HepG2 (cell line): ENCODE measurements around the gene TACC2. TPM values are rescaled to one million over a fixed set of nuclear protein-coding genes. Genes with fewer than 3 reads are reported as not detected.

Source experiments
- ATAC-seq: fragments of 200-7000 bp; cut with Tn5 transposase; 3 replicates; pipeline ENCODE4 v1.9.1; 2020; ENCODE audit warnings: mild to moderate bottlenecking, moderate library complexity
- BruUV-seq: library from RNA; stranded (reverse); fragments of 400-500 nt; replicated peaks from 2 replicates; lab custom pipeline; 2021; lab: Mats Ljungman, UMichigan
- CTCF ChIA-PET: fragments of 300-600 bp; formaldehyde crosslinking; extraction: SDS; loops from one replicate; lab custom pipeline; 2021; ENCODE audit warnings: low total read pairs, inconsistent platforms, low intra/inter-chr PET ratio; lab: Yijun Ruan, JAX
- POLR2A ChIA-PET: fragments of 350-600 bp; sonication (Branson Sonifier 250); formaldehyde crosslinking; loops from one replicate; lab custom pipeline; 2020; ENCODE audit warnings: antibody characterized with exemption, inconsistent platforms; lab: Yijun Ruan, JAX
- DNase-seq: peaks from one replicate; pipeline ENCODE4 v3.0.0-alpha.2; 2015; ENCODE audit warnings: low spot score
- FAIRE-seq: peaks from 3 replicates; lab custom pipeline; 2011; peaks lifted over from hg19 to GRCh38; lab: Jason Lieb, UNC
- H2AFZ ChIP-seq: one replicate; pipeline ENCODE4 v1.6.1; 2011; ENCODE audit warnings: low read length, inconsistent platforms
- H3K27ac ChIP-seq: fragments of 300-600 bp; 3 replicates; pipeline ENCODE4 v1.8.0; 2011; ENCODE audit warnings: mixed run types, mild to moderate bottlenecking, mixed read lengths, low read length, inconsistent platforms; ENCODE audit not compliant: insufficient read depth; ENCODE audit errors: extremely low read length
- H3K27me3 ChIP-seq, 2 experiments: fragments of 200-600 bp in 1 of 2; 2 replicates in 1 of 2; 3 replicates in 1 of 2; pipeline versions ENCODE4 v1.6.0 to v1.8.0; 2011; ENCODE audit warnings: low read length in 2 of 2, mild to moderate bottlenecking in 2 of 2, moderate library complexity in 2 of 2, inconsistent platforms in 1 of 2; ENCODE audit not compliant: insufficient read depth in 2 of 2, control insufficient read depth in 1 of 2
- H3K36me3 ChIP-seq, 2 experiments: fragments of 200-600 bp in 1 of 2; replicated peaks in 1 of 2; 2 replicates in 1 of 2; 3 replicates in 1 of 2; pipeline versions ENCODE4 v1.5.1 to v1.8.0; 2011; ENCODE audit warnings: low read length in 2 of 2, inconsistent platforms in 1 of 2; ENCODE audit not compliant: insufficient read depth in 2 of 2, control insufficient read depth in 1 of 2
- H3K4me1 ChIP-seq: 2 replicates; pipeline ENCODE4 v1.5.1; 2012; ENCODE audit warnings: low read length, inconsistent platforms; ENCODE audit not compliant: insufficient read depth
- H3K4me2 ChIP-seq: 2 replicates; pipeline ENCODE4 v1.6.0; 2011; ENCODE audit warnings: low read depth, low read length, inconsistent platforms
- H3K4me3 ChIP-seq, 3 experiments: fragments of 200-600 bp in 1 of 3; sonication (generic), shearing (Covaris generic) in 1 of 3; replicated peaks in 1 of 3; 2 replicates each; pipeline ENCODE4 v1.5.1; 2011 to 2016; ENCODE audit warnings: low read length in 3 of 3, inconsistent platforms in 2 of 3, low read depth in 2 of 3, mild to moderate bottlenecking in 2 of 3, control low read depth in 1 of 3, mixed read lengths in 1 of 3; ENCODE audit not compliant: insufficient read depth in 1 of 3
- H3K79me2 ChIP-seq: one replicate; pipeline ENCODE4 v1.6.1; 2011; ENCODE audit warnings: low read length, inconsistent platforms; ENCODE audit not compliant: insufficient read depth
- H3K9ac ChIP-seq: 2 replicates; pipeline ENCODE4 v1.6.0; 2011; ENCODE audit warnings: mild to moderate bottlenecking, low read depth, low read length, inconsistent platforms; ENCODE audit not compliant: insufficient read depth
- H3K9me3 ChIP-seq: 2 replicates; pipeline ENCODE4 v1.5.1; 2012; ENCODE audit warnings: mild to moderate bottlenecking, low read length
- H4K20me1 ChIP-seq: 2 replicates; pipeline ENCODE4 v1.6.0; 2011; ENCODE audit warnings: inconsistent platforms, mild to moderate bottlenecking, low read length, moderate library complexity; ENCODE audit not compliant: insufficient read depth
- ATF7-NPFF ChIP-seq: sonication (generic); formaldehyde crosslinking; IDR thresholded peaks from 2 replicates; pipeline ENCODE4 v1.8.1; 2023; ENCODE audit warnings: mild to moderate bottlenecking, low read depth, missing genetic modification reagents, moderate library complexity
- KDM5B ChIP-seq: sonication (generic); formaldehyde crosslinking; IDR thresholded peaks from 2 replicates; pipeline ENCODE4 v1.4.0; 2020; ENCODE audit warnings: missing genetic modification reagents, mild to moderate bottlenecking, borderline replicate concordance
- NCOR1 ChIP-seq: fragments of 200-600 bp; sonication (generic); IDR thresholded peaks from 2 replicates; pipeline ENCODE4 v1.7.0; 2017; ENCODE audit warnings: antibody characterized with exemption, low read length, borderline replicate concordance
- NFKBIZ ChIP-seq: IDR thresholded peaks from 2 replicates; pipeline ENCODE4 v1.6.1; 2018; ENCODE audit warnings: missing genetic modification reagents, missing compliant biosample characterization
- SMARCC2 ChIP-seq: fragments of 450-650 bp; IDR thresholded peaks from 2 replicates; pipeline ENCODE4 v1.6.1; 2017; ENCODE audit warnings: antibody characterized with exemption, mild to moderate bottlenecking
- SRF ChIP-seq: IDR thresholded peaks from 2 replicates; pipeline ENCODE4 v1.6.1; 2011; ENCODE audit warnings: mild to moderate bottlenecking, low read depth, low read length, moderate library complexity
- ZBTB38 ChIP-seq: sonication (generic); formaldehyde crosslinking; IDR thresholded peaks from 2 replicates; pipeline ENCODE4 v1.5.1; 2020; ENCODE audit warnings: mild to moderate bottlenecking, missing genetic modification reagents
- ZNF20 ChIP-seq: sonication (generic); formaldehyde crosslinking; IDR thresholded peaks from 2 replicates; pipeline ENCODE4 v1.4.0; 2020; ENCODE audit warnings: mild to moderate bottlenecking, moderate library complexity, missing genetic modification reagents
- ZNF33B ChIP-seq: sonication (generic); formaldehyde crosslinking; IDR thresholded peaks from 2 replicates; pipeline ENCODE4 v1.5.1; 2020; ENCODE audit warnings: mild to moderate bottlenecking, missing genetic modification reagents
- ZNF564 ChIP-seq: sonication (generic); formaldehyde crosslinking; IDR thresholded peaks from 2 replicates; pipeline ENCODE4 v1.8.1; 2023; ENCODE audit warnings: mild to moderate bottlenecking, missing genetic modification reagents
- ZNF83 ChIP-seq: sonication (generic); formaldehyde crosslinking; IDR thresholded peaks from 2 replicates; pipeline ENCODE4 v1.4.0; 2020; ENCODE audit warnings: missing genetic modification reagents, mild to moderate bottlenecking, borderline replicate concordance
- ZSCAN22 ChIP-seq: sonication (generic); formaldehyde crosslinking; IDR thresholded peaks from 2 replicates; pipeline ENCODE4 v1.4.0; 2020; ENCODE audit warnings: mild to moderate bottlenecking, missing genetic modification reagents
- WGBS: methylation state at CpG from one replicate; pipeline ENCODE4 v1.1.6; 2017; ENCODE audit warnings: low lambda C conversion rate; 5-methylcytosine and 5-hydroxymethylcytosine counted together
- in situ Hi-C: cut with HindIII; loops from 2 replicates; pipeline ENCODE4 v1.10.0; 2017; ENCODE audit warnings: low pct_unique_long_range_greater_than_20kb; ENCODE audit not compliant: extremely low pct_ligation_motif_present
- intact Hi-C: fragments of 100-400 bp; cut with micrococcal nuclease; formaldehyde crosslinking; loops from one replicate; pipeline ENCODE4 v1.10.0; 2022; ENCODE audit not compliant: unreplicated experiment
- polyA plus RNA-seq, 8 experiments: library from polyadenylated mRNA; depleted of rRNA in 3 of 8; stranded (reverse) in 7 of 8; unstranded in 1 of 8; fragments of >200 nt; fragmentation: Illumina TruSeq in 4 of 8; extraction: Trizol in 4 of 8; gene quantifications; 2 replicates each; pipeline versions ENCODE4 v1.2.1 to v1.2.3, GENCODE V29; 2011 to 2016; ENCODE audit warnings: low read depth in 4 of 8, missing spikeins in 1 of 8, mixed read lengths in 1 of 8; ENCODE audit not compliant: insufficient read depth in 1 of 8
- total RNA-seq, 5 experiments: library from RNA; depleted of rRNA; stranded (reverse); fragments of >200 nt; fragmentation: Illumina TruSeq; extraction: Trizol; gene quantifications; 2 replicates each; pipeline ENCODE4 v1.2.3, GENCODE V29; 2016; ENCODE audit warnings: low read depth in 1 of 5
- TF ChIP-seq, protein P1 (sequence below): sonication (generic); formaldehyde crosslinking; IDR thresholded peaks from 2 replicates; pipeline ENCODE4 v1.5.0; 2020; ENCODE audit warnings: missing genetic modification reagents, mild to moderate bottlenecking, borderline replicate concordance
- TF ChIP-seq, protein P2 (sequence below): sonication (generic); formaldehyde crosslinking; conservative IDR thresholded peaks from 2 replicates; pipeline ENCODE4 v1.4.0; 2020; ENCODE audit warnings: missing genetic modification reagents
- TF ChIP-seq, protein P3 (sequence below): sonication (generic); formaldehyde crosslinking; IDR thresholded peaks from 2 replicates; pipeline ENCODE4 v1.4.0; 2020; ENCODE audit warnings: low read depth, mild to moderate bottlenecking, missing genetic modification reagents

TACC2 gene
- total and polyA plus RNA-seq, 2 of the 13 experiments (the other 11 are each of a cell fraction or from before 2014, with no cell fraction given), result 11.8 to 16.0 TPM

DNA sequence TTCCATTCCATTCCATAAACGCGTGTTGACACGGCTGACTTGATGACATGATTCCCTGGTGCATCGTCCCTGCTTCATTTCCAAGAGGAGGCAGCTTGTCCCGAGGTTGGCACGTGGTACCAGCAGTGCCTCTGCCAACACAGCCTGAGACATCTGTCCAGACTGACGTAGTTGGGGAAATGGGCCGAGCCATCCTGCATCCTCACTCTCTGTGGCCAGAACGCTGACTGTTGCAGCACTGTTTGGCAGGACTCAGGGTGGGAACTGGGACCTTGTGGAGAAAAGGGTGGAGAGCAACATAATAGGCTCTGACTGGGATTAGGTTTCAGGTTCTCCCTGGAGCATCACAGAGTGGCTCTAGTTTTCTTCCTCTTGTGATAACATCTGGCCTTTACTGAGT is 163.6 kb downstream of the TACC2 start (continued):
- TF ChIP-seq, protein P1, sequence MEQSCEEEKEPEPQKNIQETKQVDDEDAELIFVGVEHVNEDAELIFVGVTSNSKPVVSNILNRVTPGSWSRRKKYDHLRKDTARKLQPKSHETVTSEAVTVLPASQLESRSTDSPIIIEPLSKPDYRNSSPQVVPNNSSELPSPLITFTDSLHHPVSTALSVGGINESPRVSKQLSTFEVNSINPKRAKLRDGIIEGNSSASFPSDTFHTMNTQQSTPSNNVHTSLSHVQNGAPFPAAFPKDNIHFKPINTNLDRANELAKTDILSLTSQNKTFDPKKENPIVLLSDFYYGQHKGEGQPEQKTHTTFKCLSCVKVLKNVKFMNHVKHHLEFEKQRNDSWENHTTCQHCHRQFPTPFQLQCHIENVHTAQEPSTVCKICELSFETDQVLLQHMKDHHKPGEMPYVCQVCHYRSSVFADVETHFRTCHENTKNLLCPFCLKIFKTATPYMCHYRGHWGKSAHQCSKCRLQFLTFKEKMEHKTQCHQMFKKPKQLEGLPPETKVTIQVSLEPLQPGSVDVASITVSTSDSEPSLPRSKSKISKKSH (CRISPR knock-in tag), result no peak
- TF ChIP-seq ATF7-NPFF (CRISPR knock-in tag) (no peak), KDM5B (CRISPR knock-in tag) (no peak)

DNA sequence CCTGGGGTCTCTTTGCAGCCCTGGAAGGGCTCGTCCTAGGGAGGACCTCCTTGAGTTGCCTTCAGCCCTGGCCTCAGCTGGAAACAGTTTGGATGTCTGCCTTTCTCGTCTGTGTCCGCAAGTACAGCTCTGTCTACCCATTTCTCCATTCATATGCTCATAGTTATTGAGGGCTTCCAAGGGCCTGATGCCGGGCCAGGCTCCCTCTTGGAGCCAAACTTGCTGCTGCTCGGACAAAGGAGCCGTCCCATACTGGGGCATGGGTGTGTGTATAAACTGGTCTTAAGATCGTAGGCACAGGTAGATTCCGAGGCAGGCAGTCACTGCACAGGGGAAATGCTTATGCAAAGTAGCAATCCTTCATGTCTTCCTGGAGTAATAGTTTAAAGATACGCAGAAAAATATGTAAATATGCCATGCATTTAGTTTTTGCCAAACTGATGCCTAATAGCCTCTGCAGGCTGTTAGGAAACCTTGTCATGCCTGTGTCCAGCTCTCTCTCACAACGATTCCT is 165.1 kb downstream of the TACC2 start:
- Histone ChIP-seq H3K4me2 (no peak overlapping the region), H3K79me2 (no peaks in the 10 kb centered on the region), H3K36me3 (peaks cover 7 to 25% of the 10 kb centered on the region in 2 experiments), H3K9ac (no peak overlapping the region), H2AFZ (no peak overlapping the region), H4K20me1 (no peaks in the 10 kb centered on the region), H3K4me3 (no peak overlapping the region), H3K4me1 (0 out of 2 replicates have a peak, but pooled peaks cover under 1% of the 10 kb centered on the region), H3K9me3 (no peaks in the 10 kb centered on the region), H3K27ac (no peak overlapping the region), H3K27me3 (no peaks in the 10 kb centered on the region)
- CTCF ChIA-PET, result no interaction called here
- DNase-seq, result no peak
- no TSS peak for BruUV-seq
- ATAC-seq, result no peak
- no peak for FAIRE-seq
- POLR2A ChIA-PET, result no interaction called here
- 80% methylated on average over 10 of the region's 10 CpGs for WGBS
- intact Hi-C loops, result no loop called here
- TF ChIP-seq SMARCC2 (no peak), ZBTB38 (CRISPR knock-in tag) (no peak), ZNF564 (CRISPR knock-in tag) (no peak), ZNF20 (CRISPR knock-in tag) (no peak), ZNF83 (CRISPR knock-in tag) (no peak), NFKBIZ (CRISPR knock-in tag) (no peak), NCOR1 (no peak), ZNF33B (CRISPR knock-in tag) (no peak), SRF (no peak), ZSCAN22 (CRISPR knock-in tag) (no peak)
- TF ChIP-seq, protein P2, sequence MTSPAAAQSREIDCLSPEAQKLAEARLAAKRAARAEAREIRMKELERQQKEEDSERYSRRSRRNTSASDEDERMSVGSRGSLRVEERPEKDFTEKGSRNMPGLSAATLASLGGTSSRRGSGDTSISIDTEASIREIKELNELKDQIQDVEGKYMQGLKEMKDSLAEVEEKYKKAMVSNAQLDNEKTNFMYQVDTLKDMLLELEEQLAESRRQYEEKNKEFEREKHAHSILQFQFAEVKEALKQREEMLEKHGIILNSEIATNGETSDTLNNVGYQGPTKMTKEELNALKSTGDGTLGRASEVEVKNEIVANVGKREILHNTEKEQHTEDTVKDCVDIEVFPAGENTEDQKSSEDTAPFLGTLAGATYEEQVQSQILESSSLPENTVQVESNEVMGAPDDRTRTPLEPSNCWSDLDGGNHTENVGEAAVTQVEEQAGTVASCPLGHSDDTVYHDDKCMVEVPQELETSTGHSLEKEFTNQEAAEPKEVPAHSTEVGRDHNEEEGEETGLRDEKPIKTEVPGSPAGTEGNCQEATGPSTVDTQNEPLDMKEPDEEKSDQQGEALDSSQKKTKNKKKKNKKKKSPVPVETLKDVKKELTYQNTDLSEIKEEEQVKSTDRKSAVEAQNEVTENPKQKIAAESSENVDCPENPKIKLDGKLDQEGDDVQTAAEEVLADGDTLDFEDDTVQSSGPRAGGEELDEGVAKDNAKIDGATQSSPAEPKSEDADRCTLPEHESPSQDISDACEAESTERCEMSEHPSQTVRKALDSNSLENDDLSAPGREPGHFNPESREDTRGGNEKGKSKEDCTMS (CRISPR knock-in tag), result no peak
- TF ChIP-seq, protein P3, sequence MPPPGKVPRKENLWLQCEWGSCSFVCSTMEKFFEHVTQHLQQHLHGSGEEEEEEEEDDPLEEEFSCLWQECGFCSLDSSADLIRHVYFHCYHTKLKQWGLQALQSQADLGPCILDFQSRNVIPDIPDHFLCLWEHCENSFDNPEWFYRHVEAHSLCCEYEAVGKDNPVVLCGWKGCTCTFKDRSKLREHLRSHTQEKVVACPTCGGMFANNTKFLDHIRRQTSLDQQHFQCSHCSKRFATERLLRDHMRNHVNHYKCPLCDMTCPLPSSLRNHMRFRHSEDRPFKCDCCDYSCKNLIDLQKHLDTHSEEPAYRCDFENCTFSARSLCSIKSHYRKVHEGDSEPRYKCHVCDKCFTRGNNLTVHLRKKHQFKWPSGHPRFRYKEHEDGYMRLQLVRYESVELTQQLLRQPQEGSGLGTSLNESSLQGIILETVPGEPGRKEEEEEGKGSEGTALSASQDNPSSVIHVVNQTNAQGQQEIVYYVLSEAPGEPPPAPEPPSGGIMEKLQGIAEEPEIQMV, result no peak
- in situ Hi-C loops, result no loop called here
